ENCODE measurements around the gene KIF21B.
"Not testable (repeated sequence)": the region's sequence is repeated elsewhere in the genome, so short reads cannot be mapped to it uniquely, and the experiment has no call there.

The KIF21B gene

GRCh38 chr1:200951016-200951415, 72.5 kb downstream of the KIF21B start:
- DNase-seq, result no peak

GRCh38 chr1:200949626-200950025, 73.9 kb downstream of the KIF21B start:
- no peak for DNase-seq

GRCh38 chr1:200947059-200947566, 76.4 kb downstream of the KIF21B start:
- no peak for DNase-seq

GRCh38 chr1:200945111-200945510, 78.4 kb downstream of the KIF21B start:
- DNase-seq, result no peak

- DNase-seq, result no peak
These were observed 84.6 kb downstream of the KIF21B start for GRCh38 chr1:200938955-200939354.

GRCh38 chr1:200935286-200935962, 88.1 kb downstream of the KIF21B start:
- not testable (repeated sequence) for DNase-seq

- DNase-seq, result no peak
These were observed 88.8 kb downstream of the KIF21B start for GRCh38 chr1:200934676-200935245.

- DNase-seq, result no peak
These were observed 91.7 kb downstream of the KIF21B start for GRCh38 chr1:200931776-200932175.

GRCh38 chr1:200930285-200930684, 93.2 kb downstream of the KIF21B start:
- not testable (repeated sequence) for DNase-seq

- no peak for DNase-seq
These were observed 93.8 kb downstream of the KIF21B start for GRCh38 chr1:200929530-200930278.

GRCh38 chr1:200925831-200926230, 97.7 kb downstream of the KIF21B start:
- DNase-seq, result no peak

- DNase-seq, result no peak
These were observed 99.9 kb downstream of the KIF21B start for GRCh38 chr1:200923601-200924000.

GRCh38 chr1:200922406-200922805, 101.1 kb downstream of the KIF21B start:
- DNase-seq, result no peak

GRCh38 chr1:200921571-200922110, 101.9 kb downstream of the KIF21B start:
- no peak for DNase-seq
